Upper lobe of right lung (tissue), 1 donor: ENCODE measurements around the gene TEX36. TPM values are rescaled to one million over a fixed set of nuclear protein-coding genes. Genes with fewer than 3 reads are reported as not detected.
"Not testable (repeated sequence)": the region's sequence is repeated elsewhere in the genome, so short reads cannot be mapped to it uniquely, and the experiment has no call there.

Experiments used
- ATAC-seq: fragments of 200-7000 bp; cut with Tn5 transposase; one replicate; pipeline ENCODE4 v1.9.1; 2020; ENCODE audit warnings: mild to moderate bottlenecking, moderate library complexity
- DNase-seq: peaks from one replicate; pipeline ENCODE4 v3.0.0-alpha.2; 2020
- H3K27ac ChIP-seq: fragments of 200-600 bp; one replicate; pipeline ENCODE4 v1.8.0; 2022
- H3K27me3 ChIP-seq: fragments of 200-600 bp; one replicate; pipeline ENCODE4 v1.8.0; 2022; ENCODE audit warnings: mild to moderate bottlenecking
- H3K36me3 ChIP-seq: fragments of 200-600 bp; one replicate; pipeline ENCODE4 v1.8.0; 2022
- H3K4me1 ChIP-seq: fragments of 200-600 bp; one replicate; pipeline ENCODE4 v1.8.0; 2022
- H3K4me3 ChIP-seq: fragments of 200-600 bp; one replicate; pipeline ENCODE4 v1.8.0; 2022; ENCODE audit warnings: mild to moderate bottlenecking
- H3K9me3 ChIP-seq: fragments of 200-600 bp; one replicate; pipeline ENCODE4 v1.8.0; 2022
- intact Hi-C: fragments of 100-400 bp; cut with DNase I; formaldehyde crosslinking; loops from one replicate; pipeline ENCODE4 v1.11.0; 2022
- total RNA-seq: library from RNA; stranded (reverse); fragmentation: NEBNext Ultra II Directional; extraction: Animal tissue kit (Norgen Biotek cat#: 25700); gene quantifications from one replicate; pipeline ENCODE4 v1.2.1, GENCODE V29; 2021
- TF ChIP-seq, protein P1 (sequence below): fragments of 200-600 bp; IDR thresholded peaks from one replicate; pipeline ENCODE4 v1.8.0; 2022; ENCODE audit warnings: antibody characterized with exemption
- donor health status: DM: no; HTN: yes; CAD: no; lungs with severe emphysema.

TEX36 gene
- total RNA-seq, 1 donor from 2014 or later: not detected

DNA sequence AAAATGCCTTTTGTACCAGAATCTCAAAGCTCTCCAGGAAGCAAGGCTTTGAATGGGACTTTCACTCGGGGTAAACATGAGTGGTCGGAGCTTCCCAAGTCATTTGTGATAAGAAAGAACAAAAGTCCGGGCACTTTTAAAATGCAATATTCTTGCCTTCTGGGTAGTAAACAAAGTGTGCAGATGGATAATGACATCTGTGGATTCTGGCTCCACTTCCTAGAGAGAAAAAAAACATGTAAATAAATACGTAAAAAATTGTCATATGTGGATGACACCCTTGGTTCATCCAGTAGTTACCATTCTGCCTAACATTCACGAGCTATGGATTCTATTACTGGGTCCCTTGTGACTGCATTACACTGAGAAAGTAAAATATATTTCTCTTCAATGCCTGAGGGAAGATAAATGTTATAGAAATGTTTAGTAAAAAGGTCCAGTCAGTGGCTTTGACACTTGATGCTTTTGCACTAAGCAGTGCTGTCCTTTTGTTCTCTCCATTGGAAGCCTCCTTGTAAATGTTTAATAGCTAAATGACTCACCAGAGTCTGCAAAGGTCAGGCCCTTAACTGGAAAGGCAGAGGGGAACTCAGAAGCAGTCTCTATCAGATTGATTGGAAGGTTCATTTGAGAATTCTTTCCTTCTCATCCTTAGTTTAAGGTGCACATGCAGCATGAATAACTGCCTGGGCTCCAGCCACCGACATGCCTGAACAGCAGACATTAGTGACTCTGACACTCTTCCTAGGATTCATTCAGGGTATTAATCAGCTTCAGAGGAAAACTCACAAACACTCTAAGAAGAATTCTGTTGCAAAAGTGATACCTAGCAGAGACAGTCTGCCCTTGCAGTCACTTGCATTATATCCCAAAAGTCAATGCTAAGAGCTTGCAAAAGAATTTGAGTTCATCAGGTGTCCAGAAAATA is 24.8 kb upstream of the TEX36 start:
- Histone ChIP-seq H3K27ac (peak overlapping the region; percentile 17), H3K4me1 (peaks cover 4% of the 10 kb centered on the region), H3K36me3 (no peaks in the 10 kb centered on the region), H3K9me3 (no peaks in the 10 kb centered on the region), H3K4me3 (no peak overlapping the region), H3K27me3 (no peaks in the 10 kb centered on the region)
- intact Hi-C loops: no loop called here
- TF ChIP-seq, protein P1, sequence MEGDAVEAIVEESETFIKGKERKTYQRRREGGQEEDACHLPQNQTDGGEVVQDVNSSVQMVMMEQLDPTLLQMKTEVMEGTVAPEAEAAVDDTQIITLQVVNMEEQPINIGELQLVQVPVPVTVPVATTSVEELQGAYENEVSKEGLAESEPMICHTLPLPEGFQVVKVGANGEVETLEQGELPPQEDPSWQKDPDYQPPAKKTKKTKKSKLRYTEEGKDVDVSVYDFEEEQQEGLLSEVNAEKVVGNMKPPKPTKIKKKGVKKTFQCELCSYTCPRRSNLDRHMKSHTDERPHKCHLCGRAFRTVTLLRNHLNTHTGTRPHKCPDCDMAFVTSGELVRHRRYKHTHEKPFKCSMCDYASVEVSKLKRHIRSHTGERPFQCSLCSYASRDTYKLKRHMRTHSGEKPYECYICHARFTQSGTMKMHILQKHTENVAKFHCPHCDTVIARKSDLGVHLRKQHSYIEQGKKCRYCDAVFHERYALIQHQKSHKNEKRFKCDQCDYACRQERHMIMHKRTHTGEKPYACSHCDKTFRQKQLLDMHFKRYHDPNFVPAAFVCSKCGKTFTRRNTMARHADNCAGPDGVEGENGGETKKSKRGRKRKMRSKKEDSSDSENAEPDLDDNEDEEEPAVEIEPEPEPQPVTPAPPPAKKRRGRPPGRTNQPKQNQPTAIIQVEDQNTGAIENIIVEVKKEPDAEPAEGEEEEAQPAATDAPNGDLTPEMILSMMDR: no peak
- ATAC-seq (no peak), DNase-seq (no peak)

DNA sequence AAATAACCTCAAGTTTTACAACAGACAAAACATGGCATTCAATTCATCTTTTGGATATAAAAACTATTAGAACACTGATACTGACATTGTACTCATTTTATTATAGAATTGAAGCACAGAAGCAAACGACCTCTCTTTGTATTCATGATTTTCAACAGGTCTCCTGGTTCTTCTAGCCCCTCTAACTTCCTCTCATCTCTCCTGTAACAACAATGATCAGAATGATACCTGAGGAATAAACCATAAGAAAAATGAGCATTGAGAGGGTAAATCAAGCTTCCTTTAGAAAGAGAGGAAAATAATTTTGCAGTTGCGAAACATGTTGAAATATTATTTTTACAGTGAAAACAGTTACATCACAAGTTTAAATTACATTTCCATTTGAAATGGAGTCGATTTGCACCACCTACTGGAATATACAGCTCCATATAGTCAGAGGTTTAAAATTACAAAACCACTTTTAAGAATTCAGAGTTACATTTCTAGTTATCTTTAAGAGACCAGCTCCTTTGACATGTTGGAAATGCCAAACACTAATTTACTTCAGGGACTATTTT is 17.5 kb upstream of the TEX36 start:
- no peaks in the 10 kb centered on the region for H3K4me1 ChIP-seq
- no peaks in the 10 kb centered on the region for H3K27me3 ChIP-seq
- no peak overlapping the region for H3K27ac ChIP-seq
- H3K9me3 ChIP-seq: no peaks in the 10 kb centered on the region
- DNase-seq: no peak
- intact Hi-C loops: no loop called here
- no peaks in the 10 kb centered on the region for H3K36me3 ChIP-seq
- TF ChIP-seq, protein P1: no peak
- no peak overlapping the region for H3K4me3 ChIP-seq
- no peak for ATAC-seq

DNA sequence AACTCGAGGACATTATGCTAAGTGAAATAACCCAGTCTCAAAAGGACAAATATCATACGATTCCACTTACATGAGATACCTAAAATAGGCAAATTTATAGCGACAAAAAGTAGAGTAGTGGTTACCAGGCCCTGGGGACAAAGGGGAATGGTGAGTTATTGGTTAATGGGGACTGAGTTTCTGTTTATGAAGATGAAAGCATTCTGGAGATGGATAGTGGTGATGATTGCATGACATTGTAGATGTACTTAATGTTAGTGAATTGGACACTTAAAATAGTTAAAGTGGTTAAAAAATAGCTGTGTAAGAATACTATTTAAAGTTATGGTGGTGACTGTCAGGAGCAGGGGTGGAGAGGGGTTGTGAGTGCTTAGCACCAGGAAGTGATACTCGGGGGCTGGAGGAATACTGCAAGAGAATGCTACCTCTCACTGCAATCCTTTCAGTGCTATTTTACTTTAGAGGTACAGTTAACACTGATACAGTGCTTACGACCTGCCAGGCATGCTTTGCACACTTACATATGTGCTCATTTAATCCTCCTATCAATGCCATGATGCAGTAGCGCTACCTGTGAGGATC is 16.7 kb upstream of the TEX36 start:
- H3K27ac ChIP-seq: no peak overlapping the region
- TF ChIP-seq, protein P1: no peak
- intact Hi-C loops: no loop called here
- ATAC-seq: no peak
- DNase-seq: no peak
- no peaks in the 10 kb centered on the region for H3K4me1 ChIP-seq
- H3K4me3 ChIP-seq: no peak overlapping the region
- H3K9me3 ChIP-seq: no peaks in the 10 kb centered on the region
- no peaks in the 10 kb centered on the region for H3K36me3 ChIP-seq
- no peaks in the 10 kb centered on the region for H3K27me3 ChIP-seq

DNA sequence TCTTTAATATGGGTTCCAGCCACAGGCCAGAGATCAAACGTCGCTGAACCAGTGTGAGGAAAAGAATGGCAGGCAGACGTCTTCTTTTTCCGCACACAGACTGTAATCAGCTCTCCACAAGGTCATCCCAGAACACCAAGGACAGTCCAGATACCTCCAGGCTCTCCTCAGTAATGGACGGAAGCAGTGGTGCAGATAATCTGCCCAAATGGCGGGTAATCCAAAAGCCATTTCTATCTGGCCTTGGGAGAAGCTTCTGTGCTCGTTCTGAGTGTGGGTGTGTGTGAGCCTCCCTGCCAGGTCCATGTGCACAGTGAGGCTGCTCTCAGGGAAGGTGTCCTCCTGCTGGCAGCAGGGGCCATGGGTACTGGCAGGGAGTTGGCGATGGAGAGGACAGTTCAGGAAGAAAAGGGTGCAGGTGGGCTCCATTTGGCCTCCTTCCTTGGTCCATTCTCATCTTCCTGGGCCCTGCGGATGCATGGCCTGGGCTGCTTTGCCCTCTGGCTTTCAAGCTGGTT is 15.6 kb upstream of the TEX36 start:
- Histone ChIP-seq H3K4me3 (no peak overlapping the region), H3K9me3 (no peaks in the 10 kb centered on the region), H3K27me3 (no peaks in the 10 kb centered on the region), H3K36me3 (no peaks in the 10 kb centered on the region), H3K27ac (no peak overlapping the region), H3K4me1 (no peaks in the 10 kb centered on the region)
- TF ChIP-seq, protein P1: no peak
- DNase-seq (no peak), ATAC-seq (no peak)
- intact Hi-C loops: no loop called here

DNA sequence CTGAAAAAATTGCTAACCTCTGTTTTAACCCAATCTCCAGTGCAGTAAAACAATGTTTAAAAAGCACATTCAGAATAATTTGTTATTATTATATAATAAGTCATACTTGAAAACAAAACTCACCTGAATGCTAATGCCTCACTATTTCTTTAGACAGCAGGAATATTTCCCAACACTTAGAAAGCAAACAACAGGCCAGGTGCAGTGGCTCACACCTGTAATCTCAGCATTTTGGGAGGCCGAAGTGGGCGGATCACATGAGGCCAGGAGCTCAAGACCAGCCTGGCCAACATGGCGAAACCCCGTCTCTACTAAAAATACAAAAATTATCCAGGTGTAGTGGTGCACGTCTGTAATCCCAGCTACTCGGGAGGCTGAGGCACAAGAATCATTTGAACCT is 13.9 kb upstream of the TEX36 start:
- H3K27me3 ChIP-seq, H3K27ac ChIP-seq, ATAC-seq, intact Hi-C loops, H3K4me1 ChIP-seq, H3K36me3 ChIP-seq, H3K9me3 ChIP-seq, H3K4me3 ChIP-seq, DNase-seq: not testable (repeated sequence)

DNA sequence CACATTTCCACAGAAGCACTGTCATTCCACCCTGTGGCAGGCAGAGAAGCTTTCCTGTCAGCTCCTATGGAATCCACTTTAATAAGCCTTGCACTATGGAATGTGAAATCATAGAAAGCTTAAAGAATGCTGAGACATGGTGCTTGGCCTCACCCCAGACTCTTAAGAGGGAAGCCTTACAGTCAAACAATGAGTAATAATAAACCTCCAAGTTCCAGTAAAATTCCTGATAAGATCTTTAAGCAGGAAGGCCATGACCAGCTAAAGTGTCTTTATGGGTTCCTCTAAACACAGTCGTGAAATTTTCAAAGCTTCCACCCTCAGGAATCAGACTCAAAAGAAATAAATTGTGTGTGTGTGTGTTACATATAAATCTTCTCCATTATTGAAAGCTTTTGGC is 11.9 kb upstream of the TEX36 start:
- intact Hi-C loops: no loop called here
- H3K4me3 ChIP-seq: no peak overlapping the region
- TF ChIP-seq, protein P1: no peak
- no peaks in the 10 kb centered on the region for H3K36me3 ChIP-seq
- H3K4me1 ChIP-seq: no peaks in the 10 kb centered on the region
- no peak overlapping the region for H3K27ac ChIP-seq
- ATAC-seq (peak; percentile 43), DNase-seq (no peak)
- no peaks in the 10 kb centered on the region for H3K9me3 ChIP-seq
- no peaks in the 10 kb centered on the region for H3K27me3 ChIP-seq
